ENCODE data around the gene HSPA1B.
"Not testable (repeated sequence)": the region's sequence is repeated elsewhere in the genome, so short reads cannot be mapped to it uniquely, and the experiment has no call there.

HSPA1B gene

GRCh38 chr6:31830886-31831335 is 3.4 kb downstream of the HSPA1B start:
- H3K4me1 Mint-ChIP-seq (ENCODE audit: low read depth) = peaks cover 22% of the 10 kb centered on the region
- H3K4me3 Mint-ChIP-seq = peak overlapping the region; percentile 92
- H3K27ac Mint-ChIP-seq = peak overlapping the region; percentile 79
- DNase-seq (ENCODE audit: low spot score) = no peak
- H3K36me3 Mint-ChIP-seq (ENCODE audit: low read depth) = peaks cover 22% of the 10 kb centered on the region
- H3K9me3 Mint-ChIP-seq = no peaks in the 10 kb centered on the region
- H3K27me3 Mint-ChIP-seq (ENCODE audit: low read depth) = no peaks in the 10 kb centered on the region

DNA sequence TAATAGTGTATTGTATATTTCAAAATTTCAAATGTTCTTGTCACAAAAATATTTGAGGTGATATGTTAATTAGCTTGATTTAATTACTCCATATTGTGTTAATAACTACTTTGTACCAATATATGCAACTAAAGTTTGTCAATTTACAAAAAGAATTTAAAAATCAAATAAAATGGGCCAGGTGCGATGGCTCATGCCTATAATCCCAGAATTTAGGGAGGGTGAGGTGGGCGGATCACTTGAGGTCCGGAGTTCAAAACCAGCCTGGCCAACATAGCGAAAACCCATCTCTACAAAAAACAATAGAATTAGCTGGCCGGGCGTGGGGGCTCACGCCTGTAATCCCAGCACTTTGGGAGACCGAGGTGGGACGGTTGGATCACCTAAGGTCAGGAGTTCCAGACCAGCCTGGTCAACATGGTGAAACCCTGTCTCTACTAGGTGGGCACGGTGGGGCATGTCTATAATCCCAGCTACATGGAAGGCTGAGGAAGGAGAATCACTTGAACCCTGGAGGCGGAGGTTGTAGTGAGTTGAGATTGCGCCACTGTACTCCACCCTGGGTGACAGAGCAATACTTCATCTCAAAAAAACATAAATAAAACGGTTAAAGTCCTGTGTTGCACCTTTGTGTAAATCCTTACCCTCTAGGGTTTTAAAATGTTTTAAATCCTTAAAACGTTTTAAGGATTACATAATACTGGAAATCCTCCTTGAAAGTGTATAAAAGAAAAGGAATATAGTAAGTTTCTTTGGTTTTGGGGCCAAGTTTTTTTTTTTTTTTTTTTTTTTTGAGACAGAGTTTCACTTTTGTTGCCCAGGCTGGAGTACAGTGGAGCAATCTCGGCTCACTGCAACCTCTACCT is 4.0 kb downstream of the HSPA1B start:
- Mint-ChIP-seq H3K4me1 (ENCODE audit: low read depth) (peaks cover 24% of the 10 kb centered on the region), H3K9me3 (no peaks in the 10 kb centered on the region), H3K27ac (no peak overlapping the region), H3K4me3 (peak overlapping the region; percentile 92), H3K27me3 (ENCODE audit: low read depth) (no peaks in the 10 kb centered on the region), H3K36me3 (ENCODE audit: low read depth) (peaks cover 29% of the 10 kb centered on the region)
- no peak for DNase-seq (ENCODE audit: low spot score)

DNA sequence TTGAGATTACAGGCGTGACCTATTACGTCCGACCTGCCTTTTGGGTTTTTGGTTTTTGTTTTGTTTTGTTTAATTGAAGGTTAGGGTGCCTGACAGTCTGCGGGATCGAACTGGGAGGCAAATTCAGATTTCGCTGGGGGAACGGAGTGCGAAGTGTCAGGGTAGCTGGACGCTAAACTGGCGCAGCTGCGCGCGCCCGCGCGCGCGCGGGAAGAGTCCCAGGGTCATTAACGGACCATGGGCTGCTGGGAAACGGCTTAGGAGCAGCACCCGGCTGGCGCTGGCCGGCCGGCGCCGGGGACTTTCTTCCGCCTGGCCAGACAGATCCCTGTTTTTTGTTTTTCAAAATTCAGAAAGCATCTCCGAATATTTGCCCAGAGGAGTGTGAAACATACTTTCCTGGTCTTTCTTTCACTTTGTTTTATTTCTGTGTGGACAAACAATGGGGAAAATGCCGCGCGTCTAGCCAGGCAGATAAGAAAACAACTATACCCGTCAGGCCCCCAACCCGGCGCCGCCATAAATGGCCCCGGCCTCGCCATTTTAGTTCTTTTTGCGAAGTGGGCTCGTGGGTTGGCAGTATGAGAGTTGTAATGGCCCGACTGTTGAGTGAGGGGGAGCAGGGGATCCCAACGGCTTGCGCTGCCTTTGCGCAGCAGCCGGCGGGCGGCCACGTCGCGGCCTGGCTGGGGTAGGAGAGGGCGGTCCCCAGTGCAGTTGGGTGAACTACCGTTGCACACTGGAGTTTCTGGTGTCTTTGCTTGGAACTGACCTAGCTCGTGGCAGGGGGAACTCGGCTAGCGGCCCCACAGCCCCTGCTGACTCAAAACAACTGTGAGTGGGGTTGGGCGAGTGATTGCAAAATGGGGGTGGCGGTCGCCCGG is 7.1 kb downstream of the HSPA1B start:
- Mint-ChIP-seq H3K4me1 (ENCODE audit: low read depth) (peaks cover 34% of the 10 kb centered on the region), H3K36me3 (ENCODE audit: low read depth) (peaks cover 53% of the 10 kb centered on the region), H3K4me3 (peak overlapping the region; percentile 95), H3K9me3 (no peaks in the 10 kb centered on the region), H3K27ac (peak overlapping the region; percentile 95), H3K27me3 (ENCODE audit: low read depth) (no peaks in the 10 kb centered on the region)
- peak; percentile 70 for DNase-seq (ENCODE audit: low spot score)

- peaks cover 57% of the 10 kb centered on the region for H3K36me3 Mint-ChIP-seq (ENCODE audit: low read depth)
- peak overlapping the region; percentile 95 for H3K4me3 Mint-ChIP-seq
- H3K9me3 Mint-ChIP-seq = no peaks in the 10 kb centered on the region
- H3K27me3 Mint-ChIP-seq (ENCODE audit: low read depth) = no peaks in the 10 kb centered on the region
- peak overlapping the region; percentile 92 for H3K27ac Mint-ChIP-seq
- peaks cover 27% of the 10 kb centered on the region for H3K4me1 Mint-ChIP-seq (ENCODE audit: low read depth)
- no peak for DNase-seq (ENCODE audit: low spot score)
Measured at GRCh38 chr6:31836047-31836473, 8.5 kb downstream of the HSPA1B start.

- Mint-ChIP-seq H3K36me3 (ENCODE audit: low read depth) (peaks cover 61% of the 10 kb centered on the region), H3K27me3 (ENCODE audit: low read depth) (no peaks in the 10 kb centered on the region), H3K9me3 (no peaks in the 10 kb centered on the region), H3K4me1 (ENCODE audit: low read depth) (peaks cover 25% of the 10 kb centered on the region), H3K4me3 (peak overlapping the region; percentile 95), H3K27ac (peak overlapping the region; percentile 92)
- DNase-seq (ENCODE audit: low spot score) = no peak
Measured at GRCh38 chr6:31836474-31837368, 9.2 kb downstream of the HSPA1B start.

GRCh38 chr6:31837369-31838113 is 10.0 kb downstream of the HSPA1B start:
- no peak for DNase-seq (ENCODE audit: low spot score)
- Mint-ChIP-seq H3K4me1 (ENCODE audit: low read depth) (peaks cover 23% of the 10 kb centered on the region), H3K9me3 (no peaks in the 10 kb centered on the region), H3K4me3 (peak overlapping the region; percentile 95), H3K27ac (peak overlapping the region; percentile 92), H3K27me3 (ENCODE audit: low read depth) (no peaks in the 10 kb centered on the region), H3K36me3 (ENCODE audit: low read depth) (peaks cover 64% of the 10 kb centered on the region)

GRCh38 chr6:31838114-31838553 is 10.6 kb downstream of the HSPA1B start:
- not testable (repeated sequence) for H3K27ac Mint-ChIP-seq; DNase-seq (ENCODE audit: low spot score); H3K9me3 Mint-ChIP-seq; H3K27me3 Mint-ChIP-seq (ENCODE audit: low read depth)
- H3K36me3 Mint-ChIP-seq (ENCODE audit: low read depth) = peaks cover 64% of the 10 kb centered on the region
- peaks cover 23% of the 10 kb centered on the region for H3K4me1 Mint-ChIP-seq (ENCODE audit: low read depth)
- H3K4me3 Mint-ChIP-seq = peak overlapping the region; percentile 95

DNA sequence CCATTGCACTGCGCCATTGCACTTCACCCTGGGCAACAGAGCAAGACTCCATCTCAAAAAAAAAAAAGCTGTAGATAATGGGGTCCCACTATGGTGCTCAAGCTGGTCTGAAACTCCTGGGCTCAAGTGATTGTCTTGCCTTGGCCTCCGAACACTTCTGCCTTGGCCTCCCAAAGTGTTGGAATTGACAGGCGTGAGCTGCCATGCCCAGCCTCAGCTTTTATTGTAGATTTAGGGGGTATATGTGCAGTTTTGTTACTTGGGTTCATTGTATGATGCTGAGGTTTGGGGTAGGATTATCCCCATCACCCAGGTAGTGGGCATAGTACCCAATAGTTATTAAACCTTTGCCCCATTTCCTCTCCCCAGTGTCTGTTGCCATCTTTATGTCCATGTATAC is 11.4 kb downstream of the HSPA1B start:
- peak overlapping the region; percentile 45 for H3K27ac Mint-ChIP-seq
- DNase-seq (ENCODE audit: low spot score) = no peak
- peaks cover 64% of the 10 kb centered on the region for H3K36me3 Mint-ChIP-seq (ENCODE audit: low read depth)
- H3K9me3 Mint-ChIP-seq = no peaks in the 10 kb centered on the region
- H3K4me3 Mint-ChIP-seq = peak overlapping the region; percentile 24
- no peaks in the 10 kb centered on the region for H3K27me3 Mint-ChIP-seq (ENCODE audit: low read depth)
- peaks cover 22% of the 10 kb centered on the region for H3K4me1 Mint-ChIP-seq (ENCODE audit: low read depth)

DNA sequence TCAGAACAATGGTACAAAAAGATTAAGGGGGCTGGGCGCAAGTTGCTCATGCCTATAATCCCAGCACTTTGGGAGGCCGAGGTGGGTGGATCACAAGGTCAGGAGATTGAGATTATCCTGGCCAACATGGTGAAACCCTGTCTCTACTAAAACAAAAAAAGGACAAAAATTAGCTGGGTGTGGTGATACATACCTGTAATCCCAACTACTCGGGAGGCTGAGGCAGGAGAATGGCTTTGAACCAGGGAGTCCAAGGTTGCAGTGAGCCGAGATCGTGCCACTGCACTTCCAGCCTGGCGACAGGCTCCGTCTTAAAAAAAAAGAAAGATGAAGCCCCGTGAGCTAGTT is 12.2 kb downstream of the HSPA1B start:
- H3K4me1 Mint-ChIP-seq (ENCODE audit: low read depth) = peaks cover 22% of the 10 kb centered on the region
- DNase-seq (ENCODE audit: low spot score); H3K9me3 Mint-ChIP-seq; H3K27me3 Mint-ChIP-seq (ENCODE audit: low read depth); H3K27ac Mint-ChIP-seq: not testable (repeated sequence)
- peak overlapping the region; percentile 24 for H3K4me3 Mint-ChIP-seq
- H3K36me3 Mint-ChIP-seq (ENCODE audit: low read depth) = peaks cover 64% of the 10 kb centered on the region

DNA sequence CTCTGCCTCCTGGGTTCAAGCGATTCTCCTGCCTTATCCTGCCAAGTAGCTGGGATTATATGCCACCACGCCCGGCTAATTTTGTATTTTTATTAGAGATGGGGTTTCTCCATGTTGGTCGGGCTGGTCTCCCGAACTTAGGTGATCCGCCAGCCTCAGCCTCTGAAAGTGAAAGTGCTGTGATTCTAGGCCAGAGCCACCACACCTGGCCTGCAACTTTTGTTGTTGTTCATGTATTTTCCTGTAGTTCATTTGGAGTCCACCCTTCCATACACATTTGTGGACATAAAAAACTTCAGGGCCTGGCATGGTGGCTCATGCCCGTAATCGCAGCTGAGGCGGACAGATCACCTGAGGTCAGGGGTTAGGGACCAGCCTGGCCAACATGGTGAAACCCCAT is 14.5 kb downstream of the HSPA1B start:
- peaks cover 43% of the 10 kb centered on the region for H3K36me3 Mint-ChIP-seq (ENCODE audit: low read depth)
- H3K9me3 Mint-ChIP-seq = no peaks in the 10 kb centered on the region
- no peak overlapping the region for H3K4me3 Mint-ChIP-seq
- no peak for DNase-seq (ENCODE audit: low spot score)
- peaks cover 15% of the 10 kb centered on the region for H3K4me1 Mint-ChIP-seq (ENCODE audit: low read depth)
- no peak overlapping the region for H3K27ac Mint-ChIP-seq
- H3K27me3 Mint-ChIP-seq (ENCODE audit: low read depth) = no peaks in the 10 kb centered on the region

DNA sequence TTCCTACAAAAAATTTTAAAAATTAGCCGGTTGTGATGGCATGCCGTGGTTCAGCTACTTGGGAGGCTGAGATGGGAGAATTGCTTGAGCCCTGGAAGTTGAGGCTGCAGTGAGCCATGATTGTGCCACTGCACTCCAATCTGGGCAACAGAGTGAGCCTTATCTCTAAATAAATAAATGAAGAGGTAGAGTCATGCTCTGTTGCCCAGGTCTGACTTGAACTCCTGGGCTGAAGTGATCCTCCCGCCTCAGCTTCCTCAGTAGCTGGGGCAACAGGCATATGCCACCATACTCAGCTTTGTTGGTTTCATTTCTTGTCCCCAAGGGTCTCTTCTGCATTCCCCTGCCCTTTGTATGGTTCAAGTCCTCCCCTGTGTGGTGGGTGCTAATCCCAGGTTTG is 17.0 kb downstream of the HSPA1B start:
- no peak for DNase-seq (ENCODE audit: low spot score)
- Mint-ChIP-seq H3K9me3 (no peaks in the 10 kb centered on the region), H3K27me3 (ENCODE audit: low read depth) (no peaks in the 10 kb centered on the region), H3K27ac (no peak overlapping the region), H3K4me3 (no peak overlapping the region), H3K36me3 (ENCODE audit: low read depth) (peaks cover 21% of the 10 kb centered on the region), H3K4me1 (ENCODE audit: low read depth) (peaks cover 2% of the 10 kb centered on the region)

- DNase-seq (ENCODE audit: low spot score) = no peak
- peaks cover under 1% of the 10 kb centered on the region for H3K36me3 Mint-ChIP-seq (ENCODE audit: low read depth)
- H3K27ac Mint-ChIP-seq = no peak overlapping the region
- H3K9me3 Mint-ChIP-seq = peaks cover 1% of the 10 kb centered on the region
- no peaks in the 10 kb centered on the region for H3K4me1 Mint-ChIP-seq (ENCODE audit: low read depth)
- H3K4me3 Mint-ChIP-seq = no peak overlapping the region
- no peaks in the 10 kb centered on the region for H3K27me3 Mint-ChIP-seq (ENCODE audit: low read depth)
Measured at GRCh38 chr6:31847276-31847978, 19.9 kb downstream of the HSPA1B start.
